HUES48 (cell line): ENCODE measurements around the gene TAS1R3.

Source experiments
- H3K27ac ChIP-seq: one replicate; pipeline ENCODE4 v1.7.0; 2013; ENCODE audit warnings: low read depth, low read length, inconsistent platforms
- H3K27me3 ChIP-seq: 2 replicates; pipeline ENCODE4 v1.6.1; 2013; ENCODE audit warnings: mild to moderate bottlenecking, low read length; ENCODE audit not compliant: control insufficient read depth, insufficient read depth
- H3K36me3 ChIP-seq: 2 replicates; pipeline ENCODE4 v1.6.1; 2013; ENCODE audit warnings: low read length; ENCODE audit not compliant: control insufficient read depth, insufficient read depth
- H3K4me1 ChIP-seq: 2 replicates; pipeline ENCODE4 v1.6.1; 2013; ENCODE audit warnings: mild to moderate bottlenecking, low read length; ENCODE audit not compliant: control insufficient read depth, insufficient read depth
- H3K4me3 ChIP-seq: 2 replicates; pipeline ENCODE4 v1.5.1; 2013; ENCODE audit warnings: mild to moderate bottlenecking, low read depth, low read length
- H3K9ac ChIP-seq: 2 replicates; pipeline ENCODE4 v1.6.1; 2013; ENCODE audit warnings: mild to moderate bottlenecking, low read depth, low read length, moderate library complexity
- H3K9me3 ChIP-seq: 2 replicates; pipeline ENCODE4 v1.6.1; 2013; ENCODE audit warnings: low read length; ENCODE audit not compliant: control insufficient read depth, insufficient read depth

TAS1R3 gene

DNA sequence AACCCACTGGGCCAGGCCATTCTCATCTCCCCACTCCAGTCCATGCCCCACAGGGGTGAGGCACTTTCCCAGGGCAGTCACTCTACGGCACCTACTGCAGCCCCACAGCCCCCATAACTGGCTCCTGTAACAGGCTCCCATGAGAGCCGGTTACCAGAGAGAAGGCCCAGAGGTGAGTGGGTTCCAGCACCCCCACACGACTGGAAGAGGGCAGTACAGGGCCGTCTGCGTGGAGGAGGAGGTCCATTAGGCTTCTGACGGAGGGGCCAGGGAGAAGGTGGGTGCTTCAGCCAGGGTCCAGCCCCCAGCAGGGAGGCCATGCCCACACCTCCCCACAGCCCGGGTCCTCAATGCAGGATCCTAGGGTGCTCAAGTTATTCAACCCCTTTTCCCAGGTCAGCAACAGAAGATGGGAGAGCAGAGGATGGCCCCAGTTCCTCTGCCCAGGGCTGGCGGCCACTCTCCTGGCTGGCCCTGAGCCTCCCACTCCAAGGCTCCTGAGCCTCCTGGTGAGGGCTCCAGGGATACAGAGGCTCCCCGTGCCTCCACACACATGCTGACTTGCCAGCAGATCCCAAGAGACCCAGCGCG lies 24.9 kb upstream of the TAS1R3 start:
- Histone ChIP-seq H3K27me3 (no peaks in the 10 kb centered on the region; the same call in 1 of the 2 replicates), H3K36me3 (peaks cover 13% of the 10 kb centered on the region), H3K27ac (peak overlapping the region; percentile 78), H3K4me3 (no peak overlapping the region; the same call in 1 of the 2 replicates), H3K4me1 (peaks cover 38% of the 10 kb centered on the region), H3K9ac (no peak overlapping the region), H3K9me3 (no peaks in the 10 kb centered on the region)

DNA sequence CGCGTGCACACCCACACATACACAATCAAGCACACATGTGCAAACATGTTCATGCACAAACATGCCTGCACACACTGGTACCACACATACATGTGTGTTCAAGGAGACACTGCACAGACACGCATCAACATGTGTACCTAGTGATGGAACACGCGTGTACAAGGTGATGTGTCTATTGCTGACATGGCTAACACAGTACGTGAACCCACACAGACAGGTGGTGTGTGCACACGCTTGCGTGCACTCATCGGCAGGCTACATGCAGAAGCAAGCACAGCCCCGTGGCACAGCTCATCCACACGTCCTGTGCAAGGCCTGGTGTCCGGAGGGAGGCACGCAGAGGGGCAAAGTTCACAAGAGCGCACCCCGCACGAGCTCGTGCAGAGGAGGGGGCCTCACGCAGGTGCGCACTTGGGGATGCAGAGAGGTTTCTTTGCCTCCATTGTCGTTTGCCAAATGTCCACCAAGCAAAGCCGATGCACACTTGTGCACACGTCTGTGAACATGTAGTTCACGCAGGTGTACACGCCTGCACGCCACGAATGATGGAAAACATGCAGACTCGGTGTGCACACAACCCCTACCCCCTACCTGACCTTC lies 24.3 kb upstream of the TAS1R3 start:
- Histone ChIP-seq H3K4me1 (peaks cover 38% of the 10 kb centered on the region), H3K9me3 (no peaks in the 10 kb centered on the region), H3K27me3 (no peaks in the 10 kb centered on the region; the same call in 1 of the 2 replicates), H3K36me3 (peaks cover 19% of the 10 kb centered on the region), H3K4me3 (peak overlapping the region; percentile 75), H3K27ac (no peak overlapping the region), H3K9ac (no peak overlapping the region)

GRCh38 chr1:1307261-1307922 lies 23.7 kb upstream of the TAS1R3 start:
- H3K9me3 ChIP-seq = no peaks in the 10 kb centered on the region
- H3K4me3 ChIP-seq = peak overlapping the region; percentile 75
- no peaks in the 10 kb centered on the region; the same call in 1 of the 2 replicates for H3K27me3 ChIP-seq
- peak overlapping the region; percentile 40 for H3K27ac ChIP-seq
- peaks cover 38% of the 10 kb centered on the region for H3K4me1 ChIP-seq
- peak overlapping the region; percentile 28; the same call in 1 of the 2 replicates for H3K9ac ChIP-seq
- peaks cover 25% of the 10 kb centered on the region for H3K36me3 ChIP-seq

GRCh38 chr1:1307923-1308755 lies 22.9 kb upstream of the TAS1R3 start, which contains the start of the genes ACAP3 and PUSL1:
ACAP3 (minus strand) TSS chr1:1307930; CDS start chr1:1307815, 115 bp downstream.
PUSL1 (plus strand) TSS chr1:1308597; CDS start chr1:1308644, 47 bp downstream.
- peaks cover 32% of the 10 kb centered on the region for H3K36me3 ChIP-seq
- H3K9me3 ChIP-seq = no peaks in the 10 kb centered on the region
- no peaks in the 10 kb centered on the region; the same call in 1 of the 2 replicates for H3K27me3 ChIP-seq
- peaks cover 38% of the 10 kb centered on the region for H3K4me1 ChIP-seq
- H3K9ac ChIP-seq = peak within 1 kb of the TSS; percentile 57; the same call in 1 of the 2 replicates
- H3K27ac ChIP-seq = peak within 1 kb of the TSS; percentile 86
- peak within 1 kb of the TSS; percentile 75 for H3K4me3 ChIP-seq

DNA sequence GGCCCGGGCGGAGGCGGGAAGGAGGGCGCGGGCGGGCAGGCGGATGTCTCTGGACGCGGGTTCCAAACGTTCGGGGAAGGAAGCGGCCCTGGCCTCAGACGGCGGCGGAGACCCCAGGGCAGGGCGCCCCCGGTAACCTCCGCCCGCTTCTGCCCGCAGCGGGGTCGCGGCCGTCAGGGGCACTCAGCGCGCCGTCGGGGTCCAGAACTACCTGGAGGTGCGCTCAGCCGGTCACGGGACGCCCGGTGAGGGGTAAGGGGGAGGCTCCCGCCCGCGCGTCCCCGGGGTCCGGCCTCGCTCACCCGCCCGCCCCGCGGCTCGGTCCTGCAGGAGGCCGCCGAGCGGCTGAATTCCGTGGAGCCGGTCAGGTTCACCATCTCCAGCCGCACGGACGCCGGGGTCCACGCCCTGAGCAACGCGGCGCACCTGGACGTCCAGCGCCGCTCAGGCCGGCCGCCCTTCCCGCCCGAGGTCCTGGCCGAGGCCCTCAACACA lies 22.3 kb upstream of the TAS1R3 start:
- H3K27ac ChIP-seq = peak overlapping the region; percentile 85

GRCh38 chr1:1309251-1310108 lies 21.6 kb upstream of the TAS1R3 start:
- Histone ChIP-seq H3K27me3 (no peaks in the 10 kb centered on the region; the same call in 1 of the 2 replicates), H3K9ac (peak overlapping the region; percentile 57; the same call in 1 of the 2 replicates), H3K27ac (peak overlapping the region; percentile 31), H3K4me3 (peak overlapping the region; percentile 75), H3K9me3 (no peaks in the 10 kb centered on the region), H3K36me3 (peaks cover 46% of the 10 kb centered on the region), H3K4me1 (peaks cover 36% of the 10 kb centered on the region)

More for the DNA sequence above, 22.3 kb upstream of the TAS1R3 start:
- H3K36me3 ChIP-seq = peaks cover 39% of the 10 kb centered on the region
- no peaks in the 10 kb centered on the region for H3K9me3 ChIP-seq
- peak overlapping the region; percentile 75 for H3K4me3 ChIP-seq
- no peaks in the 10 kb centered on the region; the same call in 1 of the 2 replicates for H3K27me3 ChIP-seq
- H3K4me1 ChIP-seq = peaks cover 38% of the 10 kb centered on the region
- H3K9ac ChIP-seq = peak overlapping the region; percentile 57; the same call in 1 of the 2 replicates

GRCh38 chr1:1310109-1310385 lies 21.0 kb upstream of the TAS1R3 start:
- Histone ChIP-seq H3K27ac (peak overlapping the region; percentile 18), H3K9me3 (no peaks in the 10 kb centered on the region), H3K4me3 (peak overlapping the region; percentile 75; the same call in 1 of the 2 replicates), H3K4me1 (peaks cover 31% of the 10 kb centered on the region), H3K27me3 (no peaks in the 10 kb centered on the region; the same call in 1 of the 2 replicates), H3K36me3 (peaks cover 51% of the 10 kb centered on the region), H3K9ac (no peak overlapping the region)

DNA sequence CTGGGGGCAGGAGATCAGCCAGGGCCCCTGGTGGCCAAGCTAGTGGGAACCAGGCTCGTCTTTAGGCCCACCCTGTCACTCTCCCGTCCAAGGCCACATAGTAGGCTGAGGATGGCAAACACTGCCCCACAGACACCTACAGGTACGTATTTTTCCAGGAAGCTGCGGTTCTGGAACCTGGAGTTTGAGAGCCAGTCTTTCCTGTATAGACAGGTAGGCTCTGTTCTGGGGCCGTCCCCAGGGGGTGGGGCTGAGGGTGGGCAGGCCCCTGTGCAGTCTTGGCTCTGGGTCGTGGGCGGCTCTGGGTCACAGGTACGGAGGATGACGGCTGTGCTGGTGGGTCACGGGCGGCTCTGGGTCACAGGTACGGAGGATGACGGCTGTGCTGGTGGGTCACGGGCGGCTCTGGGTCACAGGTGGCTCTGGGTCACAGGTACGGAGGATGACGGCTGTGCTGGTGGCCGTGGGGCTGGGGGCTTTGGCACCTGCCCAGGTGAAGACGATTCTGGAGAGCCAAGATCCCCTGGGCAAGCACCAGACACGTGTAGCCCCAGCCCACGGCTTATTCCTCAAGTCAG lies 20.5 kb upstream of the TAS1R3 start:
- peaks cover 52% of the 10 kb centered on the region for H3K36me3 ChIP-seq
- peaks cover 30% of the 10 kb centered on the region for H3K4me1 ChIP-seq
- H3K9me3 ChIP-seq = no peaks in the 10 kb centered on the region
- H3K27ac ChIP-seq = peak overlapping the region; percentile 18
- H3K27me3 ChIP-seq = no peaks in the 10 kb centered on the region; the same call in 1 of the 2 replicates
- H3K9ac ChIP-seq = no peak overlapping the region
- H3K4me3 ChIP-seq = no peak overlapping the region

DNA sequence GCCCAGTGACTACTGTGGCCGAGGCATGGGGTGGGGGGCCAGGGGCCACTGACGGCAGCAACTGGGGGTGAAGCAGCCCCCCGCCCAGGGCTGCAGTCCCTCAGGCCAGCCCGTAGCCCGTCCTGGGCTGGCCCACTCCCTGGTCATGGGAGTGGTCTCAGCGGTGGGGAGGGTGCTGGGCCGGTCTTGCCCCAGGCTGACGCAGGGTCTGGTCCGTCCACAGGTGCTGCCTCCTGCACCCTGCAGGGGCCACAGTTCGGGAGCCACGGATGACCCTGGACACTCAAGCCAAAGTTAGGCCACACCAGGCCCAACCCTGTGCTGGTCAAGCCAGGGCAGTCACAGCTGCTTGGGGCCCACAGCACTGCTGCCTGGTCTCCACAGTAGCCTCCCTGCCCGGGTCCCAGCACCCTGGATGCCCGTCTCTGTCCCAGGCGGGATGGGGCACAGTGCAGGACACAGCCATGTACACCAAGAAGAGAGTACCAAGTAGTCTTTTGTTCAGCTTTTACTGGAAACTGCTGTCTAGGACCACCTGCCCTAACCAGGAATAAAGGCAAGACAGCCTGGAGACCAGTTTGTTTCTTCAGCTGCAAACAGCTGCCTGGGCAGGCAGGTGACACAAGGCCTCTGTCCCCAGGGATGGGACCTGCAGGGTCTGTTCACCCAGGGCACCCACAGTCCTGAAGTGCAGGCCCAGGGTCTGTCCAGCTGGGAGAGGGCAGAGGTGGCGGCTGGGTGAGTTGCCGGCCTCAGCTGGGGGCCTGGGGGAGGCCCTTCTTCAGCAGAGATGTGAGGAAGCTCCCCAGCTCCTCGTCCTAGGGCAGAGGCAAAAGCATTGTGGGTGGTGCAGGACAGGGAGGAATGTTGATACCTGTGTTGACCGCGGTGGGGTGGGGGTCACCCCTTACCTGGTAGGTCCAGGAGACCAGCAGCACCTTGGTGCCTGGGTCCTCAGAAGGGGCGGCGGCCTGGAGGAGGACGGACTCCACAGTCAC lies 19.7 kb upstream of the TAS1R3 start:
- no peaks in the 10 kb centered on the region for H3K9me3 ChIP-seq
- H3K9ac ChIP-seq = no peak overlapping the region
- peaks cover 29% of the 10 kb centered on the region for H3K4me1 ChIP-seq
- H3K4me3 ChIP-seq = no peak overlapping the region
- no peaks in the 10 kb centered on the region; the same call in 1 of the 2 replicates for H3K27me3 ChIP-seq
- no peak overlapping the region for H3K27ac ChIP-seq
- H3K36me3 ChIP-seq = peaks cover 52% of the 10 kb centered on the region
